Hindlimb muscle (tissue), 1 donor: Measurements from ENCODE around the gene B3GLCT. TPM values are rescaled to one million over a fixed set of nuclear protein-coding genes. Genes with fewer than 3 reads are reported as not detected.

ENCODE experiments used
- DNase-seq: peaks from one replicate; pipeline ENCODE4 v3.0.0-alpha.2; 2013
- polyA plus RNA-seq: library from polyadenylated mRNA; unstranded; fragments of 120-200 nt; gene quantifications from one replicate; pipeline ENCODE4 v1.2.1, GENCODE V29; 2013; ENCODE audit not compliant: insufficient read length

Gene B3GLCT
- polyA plus RNA-seq, 1 donor = 17.4 TPM

- no peak for DNase-seq
Observed at GRCh38 chr13:31224963-31225559, 25.3 kb downstream of the B3GLCT start.

GRCh38 chr13:31225998-31226675 is 26.4 kb downstream of the B3GLCT start:
- no peak for DNase-seq

- no peak for DNase-seq
Observed at GRCh38 chr13:31227063-31227462, 27.3 kb downstream of the B3GLCT start.

- DNase-seq = no peak
Observed at GRCh38 chr13:31227870-31228269, 28.1 kb downstream of the B3GLCT start.

- DNase-seq = no peak
Observed at GRCh38 chr13:31234729-31235128, 35.0 kb downstream of the B3GLCT start.

DNA sequence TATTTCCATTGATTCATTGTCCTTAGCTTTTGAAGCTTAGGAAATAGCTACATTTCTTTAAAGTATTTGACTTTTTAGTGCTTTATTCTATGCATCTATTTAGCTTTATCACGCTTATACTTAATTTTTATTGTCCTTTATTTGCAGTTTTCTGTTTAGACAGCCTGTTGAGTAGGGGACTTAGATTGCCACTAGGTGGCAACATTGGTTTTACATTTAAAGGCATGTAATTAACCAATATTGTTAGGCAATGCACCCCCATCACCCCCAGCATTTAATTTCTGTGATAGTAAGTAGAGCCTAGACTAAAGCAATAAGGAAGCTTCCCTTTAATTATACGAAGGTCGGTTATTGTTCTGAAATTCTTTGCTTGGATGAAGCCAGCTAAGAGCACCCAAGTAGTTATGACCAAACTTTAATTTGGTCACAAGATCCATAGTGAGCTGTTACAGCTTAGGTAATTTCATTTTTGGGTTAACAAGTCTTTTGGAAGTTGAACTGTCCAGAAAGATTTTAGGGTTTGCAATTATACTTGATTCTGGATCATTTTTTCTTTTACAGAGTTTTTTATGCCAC is 36.5 kb downstream of the B3GLCT start:
- DNase-seq = peak; percentile 20

DNA sequence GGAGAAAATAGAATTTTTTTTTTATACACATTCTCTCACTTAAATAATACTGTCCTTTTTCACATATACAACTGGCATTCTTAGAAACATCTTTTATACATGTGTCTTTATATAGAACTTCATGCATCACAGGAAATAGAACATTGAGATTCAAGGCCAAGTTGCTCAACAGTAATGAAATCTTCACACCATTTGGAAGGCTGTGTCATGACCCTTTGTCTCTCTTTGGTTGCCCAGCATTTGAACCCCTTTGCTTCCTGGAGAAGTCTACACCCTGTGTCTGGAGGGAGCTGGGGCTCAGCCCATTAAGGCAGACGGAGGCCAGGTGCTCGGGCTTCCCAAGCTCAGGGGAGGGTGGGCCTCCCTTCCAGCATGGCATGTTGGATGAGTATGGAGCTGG is 41.1 kb downstream of the B3GLCT start:
- no peak for DNase-seq

DNA sequence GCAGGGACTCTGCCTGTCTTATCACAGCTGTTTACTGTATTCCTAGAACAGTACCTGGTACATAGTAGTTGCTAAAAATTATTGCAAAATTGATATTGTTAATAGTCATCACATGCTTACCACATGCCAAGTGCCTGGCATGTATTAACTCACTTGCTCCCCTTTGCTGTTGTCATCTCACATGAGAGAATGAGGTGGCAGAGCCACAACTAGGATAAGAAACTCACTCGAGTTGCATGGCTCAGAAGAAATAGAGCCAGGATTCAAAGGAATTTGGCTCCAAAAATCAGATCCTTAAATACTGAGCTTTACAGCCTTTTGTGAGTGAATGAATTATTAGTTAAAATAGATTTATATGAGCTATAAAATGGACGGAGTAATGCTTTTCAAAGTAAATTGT is 42.6 kb downstream of the B3GLCT start:
- DNase-seq = peak; percentile 21

GRCh38 chr13:31242916-31243315 is 43.1 kb downstream of the B3GLCT start:
- DNase-seq = peak; percentile 17

- no peak for DNase-seq
Observed at GRCh38 chr13:31245598-31246373, 46.0 kb downstream of the B3GLCT start.

DNA sequence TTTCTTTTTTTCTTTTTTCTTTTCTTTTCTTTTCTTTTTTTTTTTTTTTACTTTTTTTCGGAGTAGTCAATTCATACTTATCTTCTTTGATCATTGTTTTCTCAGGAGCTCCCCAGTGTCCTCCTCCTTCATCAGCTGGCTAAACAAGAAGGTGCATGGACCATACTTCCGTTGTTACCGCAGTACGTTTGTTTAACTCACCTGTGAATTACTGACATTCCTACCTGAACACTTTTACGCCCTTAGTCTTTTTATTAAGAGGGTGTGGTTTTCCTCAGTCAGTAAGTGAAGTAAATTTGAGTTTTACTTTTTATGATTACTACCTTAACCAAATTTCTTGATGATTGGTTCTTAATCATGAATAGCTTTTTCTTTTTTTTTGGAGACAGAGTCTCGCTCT is 47.1 kb downstream of the B3GLCT start:
- no peak for DNase-seq

DNA sequence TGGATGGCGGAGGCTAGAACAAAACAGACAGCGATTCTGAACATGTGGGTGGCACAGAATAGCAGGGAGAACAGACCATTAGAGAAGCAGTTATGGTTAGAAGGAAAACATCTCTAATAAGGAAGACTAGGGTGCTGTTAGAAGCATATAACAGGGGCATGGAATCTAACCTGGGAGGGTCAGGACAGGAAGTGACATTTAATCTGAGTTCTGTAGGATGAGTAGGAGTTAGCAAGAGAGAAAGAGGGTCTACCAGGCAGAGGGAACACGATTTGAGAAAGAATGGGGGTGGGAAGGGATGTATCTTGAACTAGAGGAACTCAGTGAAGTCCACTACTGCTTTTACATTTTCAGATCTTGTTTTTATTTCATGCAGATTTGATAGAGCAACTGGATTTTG is 48.6 kb downstream of the B3GLCT start:
- no peak for DNase-seq

DNA sequence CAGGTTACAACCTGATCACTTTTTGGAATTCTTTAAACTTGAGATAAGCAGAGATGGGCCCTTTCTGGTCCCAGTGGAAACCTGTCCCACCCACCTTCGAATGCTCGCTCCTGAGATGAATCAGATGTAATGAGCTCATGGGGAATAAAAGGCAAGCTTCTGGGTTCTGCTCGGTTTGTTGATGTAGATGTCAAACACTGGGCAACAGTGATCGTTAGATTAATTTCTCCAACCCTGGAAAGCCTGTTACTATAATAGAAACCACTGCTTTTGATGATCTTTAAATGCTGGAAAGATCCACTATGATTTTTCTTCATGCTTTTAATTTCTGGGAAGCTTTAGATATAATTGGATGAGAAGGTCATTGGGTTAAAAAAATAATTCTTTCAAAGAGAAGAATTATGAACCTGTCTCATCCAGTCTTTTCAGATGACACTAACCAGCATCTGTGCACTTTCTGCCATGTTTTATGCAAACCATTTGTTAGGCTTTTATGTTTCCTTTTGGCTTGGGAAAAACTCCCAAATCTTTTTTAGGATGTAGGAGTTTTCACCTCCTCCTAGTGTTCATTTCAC is 49.3 kb downstream of the B3GLCT start:
- no peak for DNase-seq

DNA sequence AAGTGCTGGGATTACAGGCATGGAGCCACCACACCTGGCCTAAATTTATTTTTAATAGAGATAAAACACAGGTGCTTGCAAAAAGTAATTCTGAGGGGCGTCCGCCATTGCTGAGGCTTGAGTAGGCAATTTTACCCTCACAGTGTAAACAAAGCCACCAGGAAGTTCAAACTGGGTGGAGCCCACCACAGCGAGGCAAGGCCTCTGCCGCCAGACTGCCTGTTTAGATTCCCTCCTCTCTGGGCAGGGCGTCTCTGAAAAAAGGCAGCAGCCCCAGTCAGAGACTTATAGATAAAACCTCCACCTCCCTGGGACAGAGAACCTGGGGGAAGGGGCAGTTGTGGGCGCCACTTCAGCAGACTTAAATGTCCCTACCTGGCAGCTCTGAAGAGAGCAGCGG is 50.7 kb downstream of the B3GLCT start:
- no peak for DNase-seq

GRCh38 chr13:31261241-31261640 is 61.5 kb downstream of the B3GLCT start:
- DNase-seq = no peak

DNA sequence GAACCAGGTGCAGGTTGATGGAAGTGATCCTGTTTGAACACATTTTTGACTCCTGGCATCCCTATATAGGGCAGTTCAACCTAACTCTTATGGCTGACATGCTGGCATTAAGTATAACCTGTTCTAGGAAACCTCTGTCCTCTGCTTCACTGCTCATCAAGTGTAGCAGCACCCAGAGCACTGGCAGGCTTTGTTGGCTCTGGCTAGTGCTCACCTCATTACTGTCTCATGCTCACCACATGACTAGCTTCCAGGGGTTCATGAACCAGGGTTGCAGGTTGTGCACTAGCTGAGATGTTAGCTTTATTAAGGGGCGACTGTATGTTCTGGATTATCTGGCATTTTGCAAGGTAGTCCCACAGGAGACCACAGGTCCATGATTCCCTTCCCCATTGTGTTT is 63.6 kb downstream of the B3GLCT start:
- DNase-seq = no peak

- DNase-seq = no peak
Observed at GRCh38 chr13:31264151-31264550, 64.4 kb downstream of the B3GLCT start.

DNA sequence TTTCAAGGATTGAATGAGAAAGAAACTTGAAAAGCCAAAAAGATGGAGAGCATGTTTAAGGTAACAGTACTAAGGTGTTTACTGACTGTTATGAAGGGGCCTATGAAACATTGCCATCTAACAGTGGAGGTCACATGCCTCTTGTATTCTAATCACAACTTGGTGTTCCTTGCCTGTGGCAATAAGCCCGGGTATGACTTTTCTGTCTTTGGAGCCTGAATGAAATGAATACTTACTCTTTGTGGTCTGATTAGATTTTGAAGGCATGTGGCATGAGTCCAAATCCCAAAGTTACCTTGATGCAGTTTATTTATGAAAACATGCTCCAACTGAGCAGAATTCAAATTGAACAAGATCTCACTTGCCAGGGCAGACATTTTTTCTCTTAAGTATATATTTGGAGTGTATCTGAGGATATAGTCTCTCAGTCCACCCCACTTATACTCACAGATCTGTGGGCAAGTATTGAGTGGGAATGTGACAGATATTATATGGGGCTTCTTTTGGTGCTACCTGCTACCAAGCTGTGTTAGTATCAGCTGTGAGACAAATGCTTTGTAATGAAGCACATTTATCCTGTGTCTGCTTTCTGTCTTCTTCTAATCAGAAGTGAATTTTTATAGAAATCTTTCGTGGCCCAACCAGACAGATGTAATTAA is 67.5 kb downstream of the B3GLCT start:
- DNase-seq = no peak

DNA sequence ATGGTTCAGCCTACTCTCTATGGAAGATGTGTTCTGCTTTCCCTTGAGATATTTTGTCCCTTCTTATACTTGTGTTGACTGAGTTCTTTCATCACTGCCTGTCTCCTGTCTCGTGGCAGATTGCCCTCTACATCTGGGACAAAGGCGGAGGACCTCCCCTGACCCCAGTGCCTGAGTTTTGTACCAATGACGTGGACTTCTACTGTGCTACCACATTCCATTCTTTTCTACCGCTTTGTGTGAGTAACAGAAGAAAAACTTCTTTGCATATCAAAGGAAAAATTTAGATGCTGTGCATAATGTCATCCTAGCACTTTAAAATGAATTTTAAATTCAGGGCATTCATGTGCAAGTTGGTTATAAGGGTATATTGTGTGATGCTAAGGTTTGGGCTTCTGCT is 74.6 kb downstream of the B3GLCT start:
- no peak for DNase-seq

DNA sequence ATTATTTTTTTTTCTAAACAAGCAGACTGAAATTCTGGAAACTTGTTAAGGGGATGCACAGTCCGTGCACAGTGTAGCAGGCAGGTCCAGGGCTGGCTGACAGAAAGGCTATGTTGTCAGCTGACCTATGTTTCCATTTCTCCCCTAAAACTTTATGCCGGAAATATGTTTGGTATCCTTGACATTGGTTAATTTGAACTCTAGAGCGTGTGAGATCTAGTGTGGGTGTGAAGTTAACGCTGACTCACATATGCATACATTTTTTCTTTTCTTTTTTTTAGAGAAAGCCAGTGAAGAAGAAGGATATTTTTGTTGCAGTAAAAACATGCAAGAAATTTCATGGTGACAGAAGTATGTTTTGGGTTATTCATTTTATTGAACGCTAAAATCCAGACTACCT is 76.6 kb downstream of the B3GLCT start:
- DNase-seq = no peak

- no peak for DNase-seq
Observed at GRCh38 chr13:31278869-31279268, 79.1 kb downstream of the B3GLCT start.

GRCh38 chr13:31282741-31283455 is 83.1 kb downstream of the B3GLCT start:
- no peak for DNase-seq
